Muscle layer of duodenum (tissue), 2 donors: Measurements from ENCODE around the gene SCNN1B.
"Not testable (repeated sequence)": the region's sequence is repeated elsewhere in the genome, so short reads cannot be mapped to it uniquely, and the experiment has no call there.

ENCODE experiments used
- H3K27ac ChIP-seq: one replicate; pipeline ENCODE4 v1.7.0; 2013; ENCODE audit warnings: mild to moderate bottlenecking, low read length
- H3K27me3 ChIP-seq: one replicate; pipeline ENCODE4 v1.7.0; 2013; ENCODE audit warnings: low read depth, mild to moderate bottlenecking, control low read depth, low read length
- H3K36me3 ChIP-seq, 2 donors: one replicate each; pipeline ENCODE4 v1.7.0; 2013; ENCODE audit warnings: low read length in 2 of 2, control low read depth in 1 of 2, mild to moderate bottlenecking in 1 of 2; ENCODE audit not compliant: insufficient read depth in 2 of 2, control insufficient read depth in 1 of 2
- H3K4me1 ChIP-seq, 2 donors: one replicate each; pipeline ENCODE4 v1.7.0; 2013; ENCODE audit warnings: low read length in 2 of 2, mild to moderate bottlenecking in 2 of 2, control low read depth in 1 of 2, moderate library complexity in 1 of 2; ENCODE audit not compliant: insufficient read depth in 2 of 2, control insufficient read depth in 1 of 2
- H3K4me3 ChIP-seq, 2 donors: one replicate each; pipeline ENCODE4 v1.7.0; 2013; ENCODE audit warnings: low read length in 2 of 2, low read depth in 1 of 2, mild to moderate bottlenecking in 1 of 2
- H3K9me3 ChIP-seq, 2 donors: one replicate each; pipeline ENCODE4 v1.7.0; 2013; ENCODE audit warnings: low read length in 2 of 2, control low read depth in 1 of 2, mild to moderate bottlenecking in 1 of 2; ENCODE audit not compliant: control insufficient read depth in 1 of 2
- donor health status: healthy.

The SCNN1B gene

DNA sequence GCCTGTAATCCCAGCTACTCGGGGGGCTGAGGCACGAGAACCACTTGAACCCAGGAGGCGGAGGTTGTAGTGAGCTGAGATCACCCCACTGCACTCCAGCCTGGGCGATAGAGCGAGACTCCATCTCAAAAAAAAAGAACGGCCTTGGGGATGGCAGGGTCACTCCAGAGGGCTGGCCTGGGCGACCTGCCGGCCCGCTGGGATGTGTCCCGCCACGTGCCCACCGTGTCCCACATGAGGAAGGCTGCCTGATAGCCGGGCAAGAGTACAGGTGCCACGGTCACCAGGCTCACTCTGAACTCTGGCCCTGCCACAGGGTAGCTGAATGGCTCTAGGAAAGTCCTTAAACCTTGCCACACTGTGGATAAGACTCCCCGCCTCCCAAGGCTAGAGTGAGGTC is 83.3 kb downstream of the SCNN1B start:
- Histone ChIP-seq H3K4me1 (no peaks in the 10 kb centered on the region), H3K36me3 (peaks cover 9 to 24% of the 10 kb centered on the region in 2 donors), H3K4me3 (no peak overlapping the region), H3K27ac (no peak overlapping the region), H3K9me3 (no peaks in the 10 kb centered on the region), H3K27me3 (no peaks in the 10 kb centered on the region)

GRCh38 chr16:23387666-23388065 is 85.6 kb downstream of the SCNN1B start:
- H3K36me3 ChIP-seq, result peaks cover 25 to 46% of the 10 kb centered on the region in 2 donors
- H3K27ac ChIP-seq, result no peak overlapping the region
- no peaks in the 10 kb centered on the region for H3K4me1 ChIP-seq
- H3K27me3 ChIP-seq, result no peaks in the 10 kb centered on the region
- no peak overlapping the region for H3K4me3 ChIP-seq
- H3K9me3 ChIP-seq, result no peaks in the 10 kb centered on the region

DNA sequence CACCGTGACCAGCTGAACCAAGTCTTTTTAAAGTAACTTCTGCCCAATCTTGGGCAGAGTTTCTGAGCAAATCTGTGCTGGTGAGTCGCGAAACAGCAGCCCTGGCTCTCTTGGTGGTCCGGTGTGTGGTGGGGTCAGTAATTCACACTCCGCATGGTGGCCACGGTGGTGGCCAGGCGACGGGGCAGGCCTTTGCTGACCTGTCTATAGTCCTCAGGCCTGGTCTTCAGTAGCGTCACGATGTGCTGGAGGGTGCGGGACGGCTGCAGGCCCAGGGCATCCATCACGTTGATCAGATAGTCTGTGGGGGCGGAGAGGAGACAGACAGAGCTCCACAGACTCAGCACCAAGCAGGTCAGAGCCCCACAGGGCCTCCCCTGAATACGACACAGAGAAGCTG is 86.7 kb downstream of the SCNN1B start:
- H3K36me3 ChIP-seq, result peaks cover 25 to 53% of the 10 kb centered on the region in 2 donors

DNA sequence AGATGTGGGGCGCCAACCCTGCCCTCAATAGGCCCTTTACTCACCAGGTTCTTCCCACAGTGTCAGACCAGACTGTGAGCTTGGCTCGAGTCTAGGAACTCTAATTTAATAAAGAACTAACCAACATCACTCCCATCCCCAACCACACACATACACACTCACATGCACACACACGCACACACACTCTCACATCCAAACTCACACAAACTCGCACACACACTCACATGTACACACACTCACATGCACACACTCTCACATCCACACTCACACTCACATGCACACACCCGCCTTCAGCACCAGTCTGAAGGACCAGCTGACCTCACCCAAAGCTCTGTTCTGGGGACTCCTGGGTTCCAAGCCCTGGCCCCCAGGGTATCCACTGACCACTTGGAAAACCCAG is 87.1 kb downstream of the SCNN1B start:
- H3K36me3 ChIP-seq, result peaks cover 25 to 53% of the 10 kb centered on the region in 2 donors

More for the DNA sequence above, 86.7 kb downstream of the SCNN1B start:
- Histone ChIP-seq H3K4me1 (no peaks in the 10 kb centered on the region), H3K9me3 (no peaks in the 10 kb centered on the region), H3K27me3 (no peaks in the 10 kb centered on the region), H3K4me3 (no peak overlapping the region), H3K27ac (no peak overlapping the region)

DNA sequence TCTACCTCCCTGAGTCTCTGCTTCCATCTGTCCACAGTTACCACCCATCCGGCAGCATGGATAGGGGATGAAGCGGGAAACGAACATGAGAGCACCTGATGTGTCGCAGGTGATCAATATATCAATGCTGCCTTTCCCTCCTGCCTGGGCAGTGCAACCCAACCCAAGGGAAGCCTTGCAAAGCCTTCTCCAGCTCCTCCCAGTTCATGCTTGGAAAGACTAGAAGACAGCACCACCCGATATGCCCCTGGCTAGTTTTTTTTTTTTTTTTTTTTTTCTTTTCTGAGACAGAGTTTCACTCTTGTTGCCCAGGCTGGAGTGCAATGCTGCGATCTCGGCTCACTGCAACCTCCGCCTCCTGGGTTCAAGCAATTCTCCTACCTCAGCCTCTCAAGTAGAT is 87.8 kb downstream of the SCNN1B start:
- not testable (repeated sequence) for H3K27me3 ChIP-seq
- peaks cover 25 to 53% of the 10 kb centered on the region in 2 donors for H3K36me3 ChIP-seq

More for the DNA sequence above, 87.1 kb downstream of the SCNN1B start:
- no peak overlapping the region for H3K27ac ChIP-seq
- H3K4me3 ChIP-seq, result no peak overlapping the region
- H3K9me3 ChIP-seq, result no peaks in the 10 kb centered on the region
- no peaks in the 10 kb centered on the region for H3K27me3 ChIP-seq
- H3K4me1 ChIP-seq, result no peaks in the 10 kb centered on the region

GRCh38 chr16:23391381-23392222 is 89.5 kb downstream of the SCNN1B start:
- no peak overlapping the region for H3K4me3 ChIP-seq
- H3K4me1 ChIP-seq, result no peaks in the 10 kb centered on the region
- H3K27me3 ChIP-seq, result no peaks in the 10 kb centered on the region
- H3K9me3 ChIP-seq, result no peaks in the 10 kb centered on the region
- no peak overlapping the region for H3K27ac ChIP-seq
- peaks cover 37 to 69% of the 10 kb centered on the region in 2 donors for H3K36me3 ChIP-seq

More for the DNA sequence above, 87.8 kb downstream of the SCNN1B start:
- H3K27ac ChIP-seq, H3K4me3 ChIP-seq, H3K9me3 ChIP-seq, H3K4me1 ChIP-seq: not testable (repeated sequence)

- Histone ChIP-seq H3K4me3 (no peak overlapping the region), H3K27me3 (no peaks in the 10 kb centered on the region), H3K27ac (no peak overlapping the region), H3K9me3 (no peaks in the 10 kb centered on the region), H3K4me1 (no peaks in the 10 kb centered on the region), H3K36me3 (peaks cover 43 to 75% of the 10 kb centered on the region in 2 donors)
Measured at GRCh38 chr16:23392223-23392600, 90.1 kb downstream of the SCNN1B start.

GRCh38 chr16:23394141-23394831 is 92.2 kb downstream of the SCNN1B start:
- Histone ChIP-seq H3K27me3 (no peaks in the 10 kb centered on the region), H3K27ac (no peak overlapping the region), H3K4me1 (peaks cover 0 to 5% of the 10 kb centered on the region in 2 donors), H3K4me3 (no peak overlapping the region), H3K36me3 (peaks cover 57 to 77% of the 10 kb centered on the region in 2 donors), H3K9me3 (no peaks in the 10 kb centered on the region)

DNA sequence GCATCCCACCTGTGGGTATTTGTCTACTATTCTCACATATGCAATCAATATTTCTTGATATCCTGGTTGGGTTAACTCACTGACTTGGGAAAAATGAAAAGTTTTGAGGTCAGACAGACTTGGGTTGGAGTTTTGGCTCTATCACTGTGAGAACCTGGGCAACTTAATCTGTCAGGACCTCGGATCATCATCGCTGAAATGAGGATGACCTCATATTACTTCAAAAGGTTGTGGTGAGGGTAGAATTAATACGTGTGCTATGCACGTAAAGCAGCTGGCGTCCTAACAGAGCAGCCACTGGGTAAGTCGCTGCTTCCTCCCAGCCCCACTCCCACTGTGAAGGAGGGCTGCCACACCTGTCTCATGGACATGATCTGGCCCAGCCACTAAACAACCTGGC is 93.6 kb downstream of the SCNN1B start:
- Histone ChIP-seq H3K4me1 (peaks cover 0 to 8% of the 10 kb centered on the region in 2 donors), H3K4me3 (no peak overlapping the region), H3K27me3 (no peaks in the 10 kb centered on the region), H3K9me3 (no peaks in the 10 kb centered on the region), H3K27ac (no peak overlapping the region), H3K36me3 (peaks cover 54 to 79% of the 10 kb centered on the region in 2 donors)

DNA sequence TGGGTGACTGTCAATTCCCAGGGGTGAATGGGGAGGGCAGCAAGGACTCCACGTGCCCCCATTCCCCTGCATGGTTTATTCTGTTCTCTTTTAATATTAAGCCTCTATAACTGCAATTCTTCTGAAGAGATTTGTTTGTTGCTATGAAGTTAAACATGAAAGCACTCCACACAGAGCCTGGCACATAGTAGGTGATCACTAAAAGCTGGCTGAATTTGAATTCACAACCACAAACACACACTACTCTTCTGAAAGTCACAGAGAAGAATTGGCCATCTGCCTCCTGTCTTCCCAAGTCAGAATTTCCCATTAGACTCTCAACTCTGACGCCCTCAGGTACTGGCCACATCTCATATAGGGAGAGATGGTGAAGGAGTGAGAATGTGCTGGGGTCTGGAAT is 95.4 kb downstream of the SCNN1B start:
- Histone ChIP-seq H3K36me3 (peaks cover 50 to 69% of the 10 kb centered on the region in 2 donors), H3K4me3 (no peak overlapping the region), H3K9me3 (no peaks in the 10 kb centered on the region), H3K4me1 (peaks cover 0 to 8% of the 10 kb centered on the region in 2 donors), H3K27me3 (no peaks in the 10 kb centered on the region), H3K27ac (no peak overlapping the region)

GRCh38 chr16:23398987-23399805 is 97.1 kb downstream of the SCNN1B start:
- Histone ChIP-seq H3K9me3 (no peaks in the 10 kb centered on the region), H3K36me3 (peaks cover 67 to 69% of the 10 kb centered on the region in 2 donors), H3K27ac (no peak overlapping the region), H3K4me3 (no peak overlapping the region), H3K27me3 (no peaks in the 10 kb centered on the region), H3K4me1 (peaks cover 3 to 12% of the 10 kb centered on the region in 2 donors)
